Trophoblast cell (in vitro differentiated cells and primary cell): ENCODE measurements around the gene ITGA3.

Experiments
- DNase-seq, 2 donors: peaks; one replicate each; pipeline ENCODE4 v3.0.0-alpha.2; 2016
- H2AFZ ChIP-seq: 2 replicates; pipeline ENCODE4 v1.6.1; 2013; ENCODE audit warnings: low read length, moderate library complexity, mild to moderate bottlenecking; ENCODE audit not compliant: insufficient read depth, poor library complexity
- H2AK5ac ChIP-seq: 2 replicates; pipeline ENCODE4 v1.6.1; 2013; ENCODE audit warnings: mild to moderate bottlenecking, low read length
- H2BK120ac ChIP-seq: 2 replicates; pipeline ENCODE4 v1.6.1; 2013; ENCODE audit warnings: low read length, mild to moderate bottlenecking, moderate library complexity; ENCODE audit not compliant: insufficient read depth, poor library complexity
- H2BK12ac ChIP-seq: 2 replicates; pipeline ENCODE4 v1.6.1; 2013; ENCODE audit warnings: mild to moderate bottlenecking, low read length, moderate library complexity
- H2BK5ac ChIP-seq: 2 replicates; pipeline ENCODE4 v1.6.1; 2013; ENCODE audit warnings: low read length, low read depth, moderate library complexity, mild to moderate bottlenecking; ENCODE audit not compliant: poor library complexity
- H3K14ac ChIP-seq: 2 replicates; pipeline ENCODE4 v1.6.1; 2013; ENCODE audit warnings: mild to moderate bottlenecking, low read length
- H3K18ac ChIP-seq: 2 replicates; pipeline ENCODE4 v1.6.1; 2013; ENCODE audit warnings: mild to moderate bottlenecking, low read length
- H3K23ac ChIP-seq: 2 replicates; pipeline ENCODE4 v1.6.1; 2013; ENCODE audit warnings: low read length
- H3K27ac ChIP-seq: 2 replicates; pipeline ENCODE4 v1.5.1; 2013; ENCODE audit warnings: low read depth, mild to moderate bottlenecking, inconsistent platforms, low read length, moderate library complexity
- H3K27me3 ChIP-seq: 2 replicates; pipeline ENCODE4 v1.6.1; 2013; ENCODE audit warnings: inconsistent platforms, mild to moderate bottlenecking, low read length, moderate library complexity; ENCODE audit not compliant: insufficient read depth
- H3K36me3 ChIP-seq, 2 experiments: 1 replicate in 1 of 2; 2 replicates in 1 of 2; pipeline ENCODE4 v1.6.1; 2013; ENCODE audit warnings: low read length in 2 of 2, mild to moderate bottlenecking in 2 of 2, moderate library complexity in 1 of 2; ENCODE audit not compliant: insufficient read depth in 2 of 2, control insufficient read depth in 1 of 2
- H3K4ac ChIP-seq: 2 replicates; pipeline ENCODE4 v1.6.1; 2013; ENCODE audit warnings: low read depth, mild to moderate bottlenecking, low read length, moderate library complexity
- H3K4me1 ChIP-seq, 2 experiments: 1 replicate in 1 of 2; 2 replicates in 1 of 2; pipeline ENCODE4 v1.6.1; 2013; ENCODE audit warnings: low read length in 2 of 2, mild to moderate bottlenecking in 2 of 2, moderate library complexity in 1 of 2; ENCODE audit not compliant: insufficient read depth in 2 of 2, control insufficient read depth in 1 of 2
- H3K4me2 ChIP-seq: 2 replicates; pipeline ENCODE4 v1.6.1; 2013; ENCODE audit warnings: inconsistent platforms, mild to moderate bottlenecking, low read length, moderate library complexity
- H3K4me3 ChIP-seq: 2 replicates; pipeline ENCODE4 v1.5.1; 2013; ENCODE audit warnings: mild to moderate bottlenecking, low read depth, low read length, inconsistent platforms
- H3K79me1 ChIP-seq: one replicate; pipeline ENCODE4 v1.6.1; 2013; ENCODE audit warnings: low read length
- H3K79me2 ChIP-seq: 2 replicates; pipeline ENCODE4 v1.6.1; 2013; ENCODE audit warnings: low read length, mild to moderate bottlenecking; ENCODE audit not compliant: control insufficient read depth, insufficient read depth, poor library complexity
- H3K9ac ChIP-seq: 2 replicates; pipeline ENCODE4 v1.6.1; 2013; ENCODE audit warnings: mild to moderate bottlenecking, low read length
- H3K9me3 ChIP-seq: 2 replicates; pipeline ENCODE4 v1.6.1; 2013; ENCODE audit warnings: low read depth, mild to moderate bottlenecking, control low read depth, inconsistent platforms, low read length; ENCODE audit not compliant: insufficient read depth
- H4K12ac ChIP-seq: 2 replicates; pipeline ENCODE4 v1.6.1; 2013; ENCODE audit warnings: low read depth, mild to moderate bottlenecking, low read length, moderate library complexity
- H4K8ac ChIP-seq: 2 replicates; pipeline ENCODE4 v1.6.1; 2013; ENCODE audit warnings: low read depth, mild to moderate bottlenecking, low read length, moderate library complexity
- H4K91ac ChIP-seq: one replicate; pipeline ENCODE4 v1.6.1; 2013; ENCODE audit warnings: low read depth, mild to moderate bottlenecking, low read length, moderate library complexity
- WGBS: extraction: QIAGEN DNeasy Blood & Tissue Kit; methylation state at CpG from one replicate; pipeline ENCODE4 v1.1.7; 2013; ENCODE audit warnings: missing lambda C conversion rate; ENCODE audit not compliant: insufficient read length, insufficient coverage; ENCODE audit errors: extremely low coverage; 5-methylcytosine and 5-hydroxymethylcytosine counted together

The ITGA3 gene

GRCh38 chr17:50133028-50133768, 77.3 kb downstream of the ITGA3 start:
- DNase-seq: peak in 1 of 2 donors; percentile 29
- H3K27ac ChIP-seq: peak overlapping the region; percentile 6
- no peak overlapping the region for H3K4ac ChIP-seq
- H3K27me3 ChIP-seq: no peaks in the 10 kb centered on the region
- H3K4me3 ChIP-seq: no peak overlapping the region
- no peak overlapping the region for H3K18ac ChIP-seq
- H3K14ac ChIP-seq: no peak overlapping the region
- no peak overlapping the region for H3K9ac ChIP-seq
- no peak overlapping the region for H4K8ac ChIP-seq
- no CpG with 5 or more reads among the region's 7 CpGs for WGBS
- no peak overlapping the region for H2AK5ac ChIP-seq
- peaks cover 11% of the 10 kb centered on the region for H3K79me1 ChIP-seq
- H3K23ac ChIP-seq: no peak overlapping the region
- H2BK120ac ChIP-seq: no peak overlapping the region
- no peak overlapping the region for H4K12ac ChIP-seq
- H2BK5ac ChIP-seq: no peak overlapping the region
- peaks cover 25 to 32% of the 10 kb centered on the region in 2 experiments for H3K4me1 ChIP-seq
- H3K9me3 ChIP-seq: no peaks in the 10 kb centered on the region
- H3K79me2 ChIP-seq: peaks cover 2% of the 10 kb centered on the region
- no peak overlapping the region for H3K4me2 ChIP-seq
- H2AFZ ChIP-seq: no peak overlapping the region
- no peak overlapping the region for H2BK12ac ChIP-seq
- H4K91ac ChIP-seq: no peak overlapping the region
- peaks cover 38 to 39% of the 10 kb centered on the region in 2 experiments for H3K36me3 ChIP-seq

- H2BK120ac ChIP-seq: no peak overlapping the region
- H2BK12ac ChIP-seq: no peak overlapping the region
- no peak overlapping the region for H3K23ac ChIP-seq
- H4K12ac ChIP-seq: no peak overlapping the region
- no peak overlapping the region for H2AK5ac ChIP-seq
- no CpG with 5 or more reads among the region's 16 CpGs for WGBS
- H3K4ac ChIP-seq: no peak overlapping the region
- no peak overlapping the region for H4K8ac ChIP-seq
- H3K79me2 ChIP-seq: peaks cover 2% of the 10 kb centered on the region
- H2BK5ac ChIP-seq: no peak overlapping the region
- no peak overlapping the region for H4K91ac ChIP-seq
- H3K18ac ChIP-seq: no peak overlapping the region
- H3K27ac ChIP-seq: no peak overlapping the region
- H3K4me3 ChIP-seq: no peak overlapping the region
- peaks cover 20 to 28% of the 10 kb centered on the region in 2 experiments for H3K4me1 ChIP-seq
- H3K9ac ChIP-seq: no peak overlapping the region
- no peak overlapping the region for H2AFZ ChIP-seq
- no peak overlapping the region for H3K4me2 ChIP-seq
- no peaks in the 10 kb centered on the region for H3K27me3 ChIP-seq
- no peak overlapping the region for H3K14ac ChIP-seq
- DNase-seq: no peak
- peaks cover 43 to 45% of the 10 kb centered on the region in 2 experiments for H3K36me3 ChIP-seq
- no peaks in the 10 kb centered on the region for H3K9me3 ChIP-seq
- peaks cover 9% of the 10 kb centered on the region for H3K79me1 ChIP-seq
Observed at GRCh38 chr17:50133769-50134099, 77.8 kb downstream of the ITGA3 start.

GRCh38 chr17:50134206-50135110, 78.5 kb downstream of the ITGA3 start:
- no peaks in the 10 kb centered on the region for H3K27me3 ChIP-seq
- no peak overlapping the region for H3K9ac ChIP-seq
- no peak overlapping the region for H2BK120ac ChIP-seq
- no peak overlapping the region for H4K8ac ChIP-seq
- H3K4ac ChIP-seq: no peak overlapping the region
- no peak overlapping the region for H2AK5ac ChIP-seq
- no peak overlapping the region for H2BK12ac ChIP-seq
- H3K79me1 ChIP-seq: peaks cover 6% of the 10 kb centered on the region
- no peak for DNase-seq
- no peak overlapping the region for H3K27ac ChIP-seq
- peaks cover 16 to 23% of the 10 kb centered on the region in 2 experiments for H3K4me1 ChIP-seq
- H3K9me3 ChIP-seq: no peaks in the 10 kb centered on the region
- no peak overlapping the region for H3K4me2 ChIP-seq
- no peak overlapping the region for H2BK5ac ChIP-seq
- no peak overlapping the region for H4K91ac ChIP-seq
- H3K36me3 ChIP-seq: peaks cover 50 to 52% of the 10 kb centered on the region in 2 experiments
- H3K23ac ChIP-seq: no peak overlapping the region
- H2AFZ ChIP-seq: no peak overlapping the region
- H3K18ac ChIP-seq: no peak overlapping the region
- peaks cover 2% of the 10 kb centered on the region for H3K79me2 ChIP-seq
- WGBS: no CpG with 5 or more reads among the region's 16 CpGs
- no peak overlapping the region for H3K14ac ChIP-seq
- H3K4me3 ChIP-seq: no peak overlapping the region
- H4K12ac ChIP-seq: no peak overlapping the region

- H3K4ac ChIP-seq: no peak overlapping the region
- WGBS: no CpG with 5 or more reads among the region's 16 CpGs
- DNase-seq: no peak
- no peak overlapping the region for H3K23ac ChIP-seq
- peaks cover 2% of the 10 kb centered on the region for H3K79me1 ChIP-seq
- H2BK5ac ChIP-seq: no peak overlapping the region
- H3K14ac ChIP-seq: no peak overlapping the region
- H3K9ac ChIP-seq: no peak overlapping the region
- H3K4me1 ChIP-seq: peaks cover 13 to 24% of the 10 kb centered on the region in 2 experiments
- no peak overlapping the region for H2AFZ ChIP-seq
- H4K12ac ChIP-seq: no peak overlapping the region
- no peaks in the 10 kb centered on the region for H3K9me3 ChIP-seq
- peaks cover 59% of the 10 kb centered on the region in 2 experiments for H3K36me3 ChIP-seq
- no peaks in the 10 kb centered on the region for H3K79me2 ChIP-seq
- H3K4me2 ChIP-seq: no peak overlapping the region
- no peak overlapping the region for H2BK120ac ChIP-seq
- H2BK12ac ChIP-seq: no peak overlapping the region
- no peak overlapping the region for H3K27ac ChIP-seq
- no peak overlapping the region for H2AK5ac ChIP-seq
- no peaks in the 10 kb centered on the region for H3K27me3 ChIP-seq
- H4K8ac ChIP-seq: no peak overlapping the region
- no peak overlapping the region for H3K18ac ChIP-seq
- no peak overlapping the region for H4K91ac ChIP-seq
- H3K4me3 ChIP-seq: no peak overlapping the region
Observed at GRCh38 chr17:50135316-50136095, 79.6 kb downstream of the ITGA3 start.
